GM23338 (cell line): ENCODE measurements around the gene AGBL5. TPM values are rescaled to one million over a fixed set of nuclear protein-coding genes. Genes with fewer than 3 reads are reported as not detected.

Source experiments
- ATAC-seq: fragments of 200-7000 bp; cut with Tn5 transposase; 3 replicates; pipeline ENCODE4 v1.9.1; 2020
- DNase-seq: peaks from one replicate; pipeline ENCODE4 v3.0.0-alpha.2; 2015; ENCODE audit warnings: low spot score
- H2AFZ ChIP-seq: fragments of 200-600 bp; sonication (generic); 2 replicates; pipeline ENCODE4 v1.8.0; 2016; ENCODE audit warnings: antibody characterized with exemption, mild to moderate bottlenecking, moderate library complexity
- H3F3A ChIP-seq: fragments of 200-600 bp; sonication (generic); replicated peaks from 2 replicates; pipeline ENCODE4 v1.8.0; 2017; ENCODE audit warnings: antibody characterized with exemption, mixed run types, low read depth
- H3K27ac ChIP-seq: fragments of 200-600 bp; sonication (generic); 2 replicates; pipeline ENCODE4 v1.6.1; 2016; ENCODE audit warnings: low read depth
- H3K27me3 ChIP-seq: fragments of 200-600 bp; sonication (generic); 2 replicates; pipeline ENCODE4 v1.8.0; 2016; ENCODE audit warnings: mild to moderate bottlenecking, mixed run types, moderate library complexity; ENCODE audit not compliant: insufficient read depth
- H3K36me3 ChIP-seq: fragments of 200-600 bp; sonication (generic); 2 replicates; pipeline ENCODE4 v1.8.0; 2016; ENCODE audit warnings: mild to moderate bottlenecking; ENCODE audit not compliant: insufficient read depth
- H3K4me1 ChIP-seq: fragments of 200-600 bp; sonication (generic); 2 replicates; pipeline ENCODE4 v1.8.0; 2016; ENCODE audit warnings: mild to moderate bottlenecking, moderate library complexity; ENCODE audit not compliant: insufficient read depth
- H3K4me2 ChIP-seq: fragments of 200-600 bp; sonication (generic); 2 replicates; pipeline ENCODE4 v1.7.1; 2017; ENCODE audit warnings: mixed run types
- H3K4me3 ChIP-seq: fragments of 200-600 bp; sonication (generic); 2 replicates; pipeline ENCODE4 v1.6.1; 2016; ENCODE audit warnings: mixed run types
- H3K79me2 ChIP-seq: fragments of 200-600 bp; sonication (generic); replicated peaks from 2 replicates; pipeline ENCODE4 v1.8.0; 2017; ENCODE audit warnings: mild to moderate bottlenecking; ENCODE audit not compliant: insufficient read depth
- H3K9me2 ChIP-seq: fragments of 200-600 bp; sonication (generic); 2 replicates; pipeline ENCODE4 v1.8.0; 2017; ENCODE audit not compliant: insufficient read depth
- H4K20me1 ChIP-seq: fragments of 200-600 bp; sonication (generic); replicated peaks from 2 replicates; pipeline ENCODE4 v1.8.0; 2017; ENCODE audit warnings: mild to moderate bottlenecking; ENCODE audit not compliant: insufficient read depth
- H3K27ac Mint-ChIP-seq: 2 replicates; pipeline ENCODE4 v1.8.0; 2020; ENCODE audit warnings: inconsistent platforms, mild to moderate bottlenecking, moderate library complexity, mixed read lengths
- H3K27me3 Mint-ChIP-seq: 3 replicates; pipeline ENCODE4 v1.8.0; 2022; ENCODE audit warnings: low read depth, mild to moderate bottlenecking, moderate library complexity, mixed read lengths, inconsistent platforms; ENCODE audit not compliant: insufficient read depth, poor library complexity
- H3K36me3 Mint-ChIP-seq: 3 replicates; pipeline ENCODE4 v1.8.0; 2021; ENCODE audit warnings: low read depth, mild to moderate bottlenecking, inconsistent platforms, moderate library complexity, mixed read lengths
- H3K4me1 Mint-ChIP-seq: 3 replicates; pipeline ENCODE4 v1.8.0; 2020; ENCODE audit warnings: mild to moderate bottlenecking, inconsistent platforms, mixed read lengths
- H3K4me3 Mint-ChIP-seq: 3 replicates; pipeline ENCODE4 v1.8.0; 2021; ENCODE audit warnings: moderate library complexity, mild to moderate bottlenecking, inconsistent platforms, mixed read lengths
- H3K9me3 Mint-ChIP-seq: 3 replicates; pipeline ENCODE4 v1.8.0; 2020; ENCODE audit warnings: moderate library complexity, mild to moderate bottlenecking, inconsistent platforms, mixed read lengths
- CTCF ChIP-seq, 2 experiments: fragments of 200-600 bp in 1 of 2; sonication (generic) in 1 of 2; conservative IDR thresholded peaks; 2 replicates each; pipeline versions ENCODE4 v1.5.1 to v1.6.1; 2016 to 2017; ENCODE audit warnings: antibody characterized with exemption in 2 of 2, low read depth in 2 of 2, mild to moderate bottlenecking in 2 of 2, moderate library complexity in 1 of 2
- ETS1 ChIP-seq: IDR thresholded peaks from 2 replicates; pipeline ENCODE4 v1.6.1; 2016; ENCODE audit warnings: antibody characterized with exemption
- EZH2 ChIP-seq: fragments of 200-600 bp; sonication (generic); IDR thresholded peaks from one replicate; pipeline ENCODE4 v1.8.0; 2017; ENCODE audit warnings: antibody characterized with exemption, mild to moderate bottlenecking, low read depth; ENCODE audit not compliant: unreplicated experiment
- EZH2phosphoT487 ChIP-seq: fragments of 200-600 bp; sonication (generic); IDR thresholded peaks from one replicate; pipeline ENCODE4 v1.8.1; 2018; ENCODE audit warnings: antibody characterized with exemption; ENCODE audit not compliant: unreplicated experiment
- STAT1 ChIP-seq: IDR thresholded peaks from one replicate; pipeline ENCODE4 v1.6.1; 2016; ENCODE audit warnings: antibody characterized with exemption; ENCODE audit not compliant: unreplicated experiment
- ZNF331 ChIP-seq: fragments of 250-450 bp; sonication (Bioruptor Pico); IDR thresholded peaks from 2 replicates; pipeline ENCODE4 v1.5.0; 2020; ENCODE audit warnings: low read depth, mild to moderate bottlenecking, moderate library complexity
- ZNF462 ChIP-seq: fragments of 250-450 bp; sonication (Bioruptor Pico); IDR thresholded peaks from 2 replicates; pipeline ENCODE4 v1.5.0; 2020; ENCODE audit warnings: mild to moderate bottlenecking, moderate library complexity
- polyA plus RNA-seq: library from polyadenylated mRNA; unstranded; fragments of >200 nt; fragmentation: Nextera tagmentation; extraction: Ambion mirVana; gene quantifications from 2 replicates; pipeline ENCODE4 v1.2.1, GENCODE V29; 2016
- total RNA-seq: library from RNA; depleted of rRNA; stranded (reverse); fragments of >200 nt; shearing (Covaris generic); gene quantifications from 2 replicates; pipeline ENCODE4 v1.2.3, GENCODE V29; 2014

The AGBL5 gene
- total and polyA plus RNA-seq, 2 experiments from 2014 or later, result 17.9 to 31.3 TPM

- no peak for ATAC-seq
- Histone ChIP-seq H3K27ac (no peak overlapping the region), H3K79me2 (no peaks in the 10 kb centered on the region), H3K27me3 (no peaks in the 10 kb centered on the region), H3F3A (no peaks in the 10 kb centered on the region), H3K36me3 (no peaks in the 10 kb centered on the region), H3K9me2 (no peaks in the 10 kb centered on the region), H2AFZ (no peak overlapping the region), H4K20me1 (no peaks in the 10 kb centered on the region; the same call in 1 of the 2 replicates), H3K4me1 (peaks cover 4% of the 10 kb centered on the region; the same call in 1 of the 2 replicates), H3K4me3 (no peak overlapping the region), H3K4me2 (no peak overlapping the region)
- Mint-ChIP-seq H3K9me3 (no peaks in the 10 kb centered on the region; the same call in 2 of the 3 replicates), H3K27ac (no peak overlapping the region), H3K27me3 (peaks cover 21% of the 10 kb centered on the region), H3K4me1 (peaks cover 9% of the 10 kb centered on the region), H3K36me3 (no peaks in the 10 kb centered on the region; the same call in 2 of the 3 replicates), H3K4me3 (no peak overlapping the region)
- no peak for DNase-seq
- no peak for TF ChIP-seq EZH2phosphoT487
- no peak for TF ChIP-seq STAT1
- TF ChIP-seq CTCF (conservative IDR thresholded peaks at IDR 0.05; ENCODE audit: low read depth in 2 of 2), result peak in 1 of 2 experiments; percentile 43; a peak in 2 of 4 replicates
- no peak for TF ChIP-seq EZH2
These were observed 48.0 kb downstream of the AGBL5 start for GRCh38 chr2:27099334-27099955.

- Histone ChIP-seq H3K36me3 (no peaks in the 10 kb centered on the region), H3K27me3 (no peaks in the 10 kb centered on the region), H4K20me1 (no peaks in the 10 kb centered on the region; the same call in 1 of the 2 replicates), H3K9me2 (no peaks in the 10 kb centered on the region), H2AFZ (no peak overlapping the region), H3K79me2 (no peaks in the 10 kb centered on the region), H3F3A (no peaks in the 10 kb centered on the region), H3K4me3 (no peak overlapping the region), H3K4me2 (no peak overlapping the region), H3K27ac (no peak overlapping the region), H3K4me1 (peaks cover 4% of the 10 kb centered on the region; the same call in 1 of the 2 replicates)
- peaks cover 19% of the 10 kb centered on the region for H3K27me3 Mint-ChIP-seq
- peaks cover 9% of the 10 kb centered on the region for H3K4me1 Mint-ChIP-seq
- H3K27ac Mint-ChIP-seq, result no peak overlapping the region
- DNase-seq (no peak), ATAC-seq (no peak)
- TF ChIP-seq ZNF462 (CRISPR knock-in tag) (no peak), ETS1 (no peak), EZH2phosphoT487 (no peak), ZNF331 (no peak), CTCF (conservative IDR thresholded peaks at IDR 0.05; ENCODE audit: low read depth in 2 of 2) (peak in 1 of 2 experiments; percentile 41; a peak in 2 of 4 replicates)
- H3K9me3 Mint-ChIP-seq, result no peaks in the 10 kb centered on the region; the same call in 2 of the 3 replicates
- no peaks in the 10 kb centered on the region; the same call in 2 of the 3 replicates for H3K36me3 Mint-ChIP-seq
- no peak overlapping the region for H3K4me3 Mint-ChIP-seq
These were observed 48.6 kb downstream of the AGBL5 start for GRCh38 chr2:27100036-27100435.
